Measurements from ENCODE around the gene ZNF688.

The ZNF688 gene

DNA sequence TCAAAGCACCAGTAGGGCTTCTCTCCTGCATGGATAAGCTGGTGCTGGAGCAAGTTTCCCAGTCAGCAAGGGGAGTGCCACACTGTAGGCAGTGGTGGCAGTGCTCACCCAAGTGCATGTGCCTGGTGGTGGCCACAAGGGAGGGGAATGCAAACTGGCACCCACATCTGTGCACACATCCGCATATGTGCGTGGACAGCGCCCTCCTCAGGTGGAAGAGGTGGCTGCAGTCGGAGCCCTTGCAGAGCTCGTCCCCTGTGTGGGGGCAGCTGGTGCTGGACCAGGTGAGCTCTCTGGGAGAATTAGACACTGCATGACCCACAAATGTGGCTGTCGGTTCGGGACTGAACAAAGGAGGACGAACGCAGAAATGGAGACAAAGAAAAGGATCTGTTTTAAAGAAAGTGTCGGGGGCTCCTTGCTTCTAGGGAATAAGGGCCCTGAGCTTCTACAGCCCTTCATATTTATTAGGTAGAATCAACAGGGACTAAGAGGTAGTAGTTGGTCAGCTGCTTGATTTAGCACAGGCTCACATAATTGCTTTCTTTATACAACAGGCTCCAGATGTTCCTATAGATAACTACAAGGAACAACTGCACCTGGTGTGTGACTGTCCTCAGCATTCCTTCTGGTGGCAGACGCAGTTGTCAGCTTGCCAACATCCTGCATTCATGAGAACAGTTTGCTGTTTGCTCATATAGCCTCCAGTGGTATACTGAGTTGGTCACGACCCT, 44.0 kb upstream of the ZNF688 start:
- peak; percentile 83 for DNase-seq (ENCODE audit: extremely low spot score)
- ChIA-PET POLR2A (interaction anchor here (0.7 to 3.0 kb wide), 16 partner anchors 8 to 492 kb away, joined by 3 to 16 read pairs (median 4); partner anchors contain the start of genes DCTPP1, PRR14, SEPHS2 and ZNF688), CTCF (interaction anchor here (0.6 to 2.6 kb wide), 42 partner anchors 8 to 504 kb away, joined by 3 to 24 read pairs (median 4); partner anchors contain the start of genes DCTPP1, FBRS, PRR14 and ZNF48)
- TF ChIP-seq FOXK2 (IDR thresholded peaks at IDR 0.05) = no peak
- no peak for TF ChIP-seq L3MBTL2 (conservative IDR thresholded peaks at IDR 0.05)
- TF ChIP-seq SP1 (IDR thresholded peaks at IDR 0.05) = no peak
- no peak for TF ChIP-seq SUZ12 (IDR thresholded peaks at IDR 0.05)
- no peak for TF ChIP-seq LEF1 (IDR thresholded peaks at IDR 0.05; ENCODE audit: borderline replicate concordance)
- TF ChIP-seq FOXM1 (IDR thresholded peaks at IDR 0.05; ENCODE audit: borderline replicate concordance) = no peak; the same call in 1 of the 2 replicates

DNA sequence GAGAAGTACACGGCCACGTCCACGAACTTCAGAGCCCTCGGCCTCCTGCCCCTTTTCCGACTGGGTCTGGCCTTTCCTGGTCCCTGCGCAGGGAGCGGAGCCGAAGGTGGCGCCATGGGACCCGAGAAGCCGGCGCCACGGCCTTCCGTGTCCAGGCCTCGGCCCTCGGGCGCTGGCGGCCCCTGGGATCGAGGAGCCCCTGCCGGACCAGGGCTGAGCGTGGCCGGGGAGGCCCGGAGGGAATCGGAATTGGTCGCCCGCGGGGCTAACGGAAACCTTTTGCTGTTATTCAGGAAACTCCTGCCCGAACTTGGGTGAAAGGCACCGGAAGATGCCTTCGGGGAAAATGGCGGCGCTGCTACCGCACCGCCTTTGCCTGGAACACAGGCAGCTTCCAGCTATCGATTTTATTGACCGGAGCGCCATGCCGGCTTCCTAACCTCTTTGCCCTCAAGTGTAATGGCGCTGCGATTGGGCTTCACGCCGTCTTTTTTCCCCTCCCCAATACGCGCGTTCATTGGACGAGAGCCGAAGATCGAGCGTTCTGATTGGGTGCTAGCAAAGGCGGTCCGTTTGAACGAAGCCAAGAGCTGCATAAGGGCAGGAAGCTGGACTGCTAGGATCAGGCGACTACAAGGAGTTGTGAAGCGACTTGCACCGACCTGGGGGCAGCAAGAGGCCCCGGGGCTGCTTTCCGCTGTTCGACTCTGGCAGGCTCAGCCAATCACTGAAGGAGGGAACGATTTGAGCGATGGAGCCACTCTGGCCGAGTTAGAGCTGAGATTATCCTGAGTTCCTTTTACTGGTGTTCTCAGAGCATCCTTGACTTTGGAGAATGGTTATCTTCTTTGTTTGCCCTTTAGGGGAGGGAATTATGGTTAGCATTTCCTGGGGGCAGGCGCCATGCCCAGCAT, 38.7 kb upstream of the ZNF688 start, which contains the start of gene ZNF689:
Gene ZNF689 (minus strand): TSS at position 464 of the 914 bp plus-strand sequence. CDS start 348 bp downstream, at position 116.
- no peak for TF ChIP-seq BHLHE40 (IDR thresholded peaks at IDR 0.05; ENCODE audit: borderline replicate concordance)
- TF ChIP-seq, protein P1, sequence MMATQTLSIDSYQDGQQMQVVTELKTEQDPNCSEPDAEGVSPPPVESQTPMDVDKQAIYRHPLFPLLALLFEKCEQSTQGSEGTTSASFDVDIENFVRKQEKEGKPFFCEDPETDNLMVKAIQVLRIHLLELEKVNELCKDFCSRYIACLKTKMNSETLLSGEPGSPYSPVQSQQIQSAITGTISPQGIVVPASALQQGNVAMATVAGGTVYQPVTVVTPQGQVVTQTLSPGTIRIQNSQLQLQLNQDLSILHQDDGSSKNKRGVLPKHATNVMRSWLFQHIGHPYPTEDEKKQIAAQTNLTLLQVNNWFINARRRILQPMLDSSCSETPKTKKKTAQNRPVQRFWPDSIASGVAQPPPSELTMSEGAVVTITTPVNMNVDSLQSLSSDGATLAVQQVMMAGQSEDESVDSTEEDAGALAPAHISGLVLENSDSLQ (IDR thresholded peaks at IDR 0.05) = no peak; the same call in 1 of the 2 replicates
- peak; percentile 98 for TF ChIP-seq ELF4 (IDR thresholded peaks at IDR 0.05)
- no peak; the same call in 1 of the 2 replicates for TF ChIP-seq HDGF (IDR thresholded peaks at IDR 0.05; ENCODE audit: borderline replicate concordance)
- no peak for TF ChIP-seq CTBP1 (IDR thresholded peaks at IDR 0.05; ENCODE audit: borderline replicate concordance)
- peak; percentile 97 for TF ChIP-seq NFRKB (IDR thresholded peaks at IDR 0.05)
- no peak for TF ChIP-seq SUZ12 (IDR thresholded peaks at IDR 0.05)
- TF ChIP-seq SP1 (IDR thresholded peaks at IDR 0.05) = no peak
- no peak for TF ChIP-seq ARNT (IDR thresholded peaks at IDR 0.05)
- TF ChIP-seq LEF1 (IDR thresholded peaks at IDR 0.05; ENCODE audit: borderline replicate concordance) = peak; percentile 90; the same call in 1 of the 2 replicates
- no peak for TF ChIP-seq ZNF384 (IDR thresholded peaks at IDR 0.05)
- peak; percentile 86; the same call in 1 of the 2 replicates for TF ChIP-seq FOXM1 (IDR thresholded peaks at IDR 0.05; ENCODE audit: borderline replicate concordance)
- TF ChIP-seq FOXK2 (IDR thresholded peaks at IDR 0.05) = no peak
- no peak for TF ChIP-seq TARDBP (IDR thresholded peaks at IDR 0.05)
- no peak for TF ChIP-seq FOXA1 (IDR thresholded peaks at IDR 0.05)
- TF ChIP-seq L3MBTL2 (conservative IDR thresholded peaks at IDR 0.05) = peak; percentile 72
- CTCF ChIA-PET = interaction anchor here (0.6 to 1.0 kb wide), 3 partner anchors 10 to 100 kb away, joined by 3 to 5 read pairs (median 3); no protein-coding TSS in a partner anchor
- DNase-seq (ENCODE audit: extremely low spot score) = peak; percentile 100
- POLR2A ChIA-PET = interaction anchor here (0.5 to 5.7 kb wide), 46 partner anchors 9 to 518 kb away, joined by 3 to 53 read pairs (median 5); partner anchors contain the start of genes DCTPP1, FBRS, PRR14 and SEPHS2

DNA sequence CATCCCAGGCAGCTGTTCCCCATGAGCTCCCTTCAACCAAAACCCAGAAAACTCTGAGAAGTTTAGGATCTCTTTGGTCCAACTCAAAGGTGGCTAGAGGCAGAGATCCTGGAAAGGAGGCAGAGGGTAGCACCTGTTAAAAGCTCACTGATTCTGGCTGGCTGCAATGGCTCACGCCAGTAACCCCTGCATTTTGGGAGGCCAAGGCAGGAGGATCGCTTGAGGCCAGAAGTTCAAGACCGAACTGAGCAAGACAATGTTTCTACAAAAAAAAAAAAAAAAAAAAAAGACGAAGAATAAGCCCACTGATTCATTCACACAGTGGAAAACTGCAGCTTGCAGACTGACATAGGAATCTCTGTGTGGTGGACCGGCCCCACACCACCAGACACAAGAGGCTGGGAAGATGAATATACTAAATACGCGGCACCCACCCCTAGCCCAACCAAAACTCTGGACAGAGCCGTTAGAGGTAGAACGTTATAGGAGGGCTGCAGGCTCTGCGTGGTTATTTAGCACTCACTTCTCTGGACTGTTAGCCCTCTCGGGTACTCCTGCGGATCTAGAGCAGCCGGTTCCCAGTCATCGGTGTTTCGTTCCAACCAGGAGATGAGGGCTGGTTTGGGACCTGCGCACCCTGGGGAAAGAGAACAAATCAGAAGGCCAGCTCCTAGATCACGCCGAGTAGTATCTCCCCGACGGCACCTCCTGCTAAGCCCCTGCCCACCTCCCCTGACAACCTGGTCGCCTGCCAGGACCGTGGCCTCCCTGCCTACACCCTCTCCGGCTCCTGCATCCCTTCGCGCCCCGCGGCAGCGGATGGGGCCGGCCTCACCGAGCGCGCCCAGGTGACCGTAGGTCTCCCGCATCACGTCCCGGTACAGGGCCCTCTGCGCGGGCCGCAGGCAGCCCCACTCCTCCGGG, 37.8 kb upstream of the ZNF688 start:
- ChIA-PET POLR2A (interaction anchor here (0.7 to 5.7 kb wide), 30 partner anchors 8 to 517 kb away, joined by 3 to 53 read pairs (median 7); partner anchors contain the start of genes DCTPP1, FBRS, SEPHS2 and TBX6), CTCF (interaction anchor here (1.2 to 2.4 kb wide), 2 partner anchors 11 to 179 kb away, joined by 5 to 12 read pairs; partner anchors contain the start of gene DCTPP1)
- peak; percentile 69 for DNase-seq (ENCODE audit: extremely low spot score)
- TF ChIP-seq LEF1 (IDR thresholded peaks at IDR 0.05; ENCODE audit: borderline replicate concordance) = no peak; the same call in 1 of the 2 replicates

DNA sequence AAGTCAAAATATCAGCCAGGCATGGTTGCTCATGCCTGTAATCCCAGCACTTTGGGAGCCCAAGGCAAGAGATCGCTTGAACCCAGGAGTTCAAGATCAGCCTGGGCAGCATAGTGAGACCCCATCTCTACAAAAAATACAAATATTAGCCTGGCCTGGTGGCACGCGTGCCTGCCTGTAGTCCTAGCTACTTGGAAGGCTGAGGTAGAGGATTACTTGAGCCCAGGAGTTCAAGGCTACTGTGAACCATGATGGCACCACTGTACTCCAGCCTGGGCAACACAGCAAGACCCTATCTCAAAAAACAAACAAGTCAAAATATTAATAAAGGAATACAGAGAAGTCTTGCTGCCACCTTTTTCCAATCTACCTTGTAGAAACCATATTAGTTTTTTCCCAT, 34.5 kb upstream of the ZNF688 start:
- ChIA-PET CTCF (interaction anchor here (1.2 to 1.5 kb wide), 2 partner anchors 8 to 10 kb away, joined by 4 to 7 read pairs; no protein-coding TSS in a partner anchor), POLR2A (interaction anchor here (1.0 to 1.7 kb wide), 3 partner anchors 28 to 67 kb away, joined by 3 to 5 read pairs (median 3); partner anchors contain the start of gene ZNF688)
- TF ChIP-seq ELF4 (IDR thresholded peaks at IDR 0.05) (no peak), BHLHE40 (IDR thresholded peaks at IDR 0.05; ENCODE audit: borderline replicate concordance) (no peak), LEF1 (IDR thresholded peaks at IDR 0.05; ENCODE audit: borderline replicate concordance) (no peak), NFRKB (IDR thresholded peaks at IDR 0.05) (no peak), SUZ12 (IDR thresholded peaks at IDR 0.05) (no peak), FOXM1 (IDR thresholded peaks at IDR 0.05; ENCODE audit: borderline replicate concordance) (no peak), ZNF384 (IDR thresholded peaks at IDR 0.05) (no peak)
- DNase-seq (ENCODE audit: extremely low spot score) = no peak

DNA sequence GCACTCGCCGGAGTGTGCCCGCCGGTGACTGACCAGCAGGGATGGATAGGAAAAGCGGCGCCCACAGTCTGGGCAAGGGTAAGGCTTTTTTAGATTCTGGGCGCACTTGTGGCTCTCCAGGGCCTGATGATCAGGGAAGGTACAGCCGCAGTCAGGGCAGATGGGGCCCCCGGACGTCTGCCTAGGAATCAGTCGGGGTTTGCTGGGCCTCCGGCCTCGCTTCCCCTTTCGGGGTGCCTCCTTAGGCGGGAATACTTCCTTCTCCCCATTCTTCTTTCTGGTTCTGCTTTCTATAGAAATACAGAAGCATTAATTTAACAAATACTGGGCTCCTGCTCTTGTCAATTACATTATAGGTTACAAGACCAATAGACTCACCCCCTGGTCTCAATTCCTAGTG, 33.6 kb upstream of the ZNF688 start:
- CTCF ChIA-PET = no interaction called here
- TF ChIP-seq HDGF (IDR thresholded peaks at IDR 0.05; ENCODE audit: borderline replicate concordance) (no peak), FOXA1 (IDR thresholded peaks at IDR 0.05) (no peak), NFRKB (IDR thresholded peaks at IDR 0.05) (no peak), SP1 (IDR thresholded peaks at IDR 0.05) (no peak), L3MBTL2 (conservative IDR thresholded peaks at IDR 0.05) (no peak), TARDBP (IDR thresholded peaks at IDR 0.05) (no peak), CTBP1 (IDR thresholded peaks at IDR 0.05; ENCODE audit: borderline replicate concordance) (no peak)
- DNase-seq (ENCODE audit: extremely low spot score) = no peak
- POLR2A ChIA-PET = interaction anchor here (1.0 to 1.9 kb wide), 3 partner anchors 29 to 68 kb away, joined by 3 to 5 read pairs (median 3); partner anchors contain the start of gene ZNF688

All from HEK293T (cell line).